HepG2 (cell line): ENCODE results near the gene PIEZO2. TPM values are rescaled to one million over a fixed set of nuclear protein-coding genes. Genes with fewer than 3 reads are reported as not detected.
A peak's percentile ranks its signal among the peaks of the same experiment; 100 is the strongest.

Experiments
- CAMTA2 ChIP-seq: sonication (generic); formaldehyde crosslinking; IDR thresholded peaks from 2 replicates; pipeline ENCODE4 v1.4.0; 2020; ENCODE audit warnings: mild to moderate bottlenecking, missing genetic modification reagents, borderline replicate concordance
- CC2D1A ChIP-seq: sonication (generic); formaldehyde crosslinking; IDR thresholded peaks from 2 replicates; pipeline ENCODE4 v1.8.1; 2023; ENCODE audit warnings: mild to moderate bottlenecking, missing genetic modification reagents
- CEBPB ChIP-seq: IDR thresholded peaks from 2 replicates; pipeline ENCODE4 v1.6.1; 2011; ENCODE audit warnings: low read depth, low read length, improper control_type of control experiment, borderline replicate concordance
- GABPB1 ChIP-seq: IDR thresholded peaks from 2 replicates; pipeline ENCODE4 v1.6.1; 2016; ENCODE audit warnings: mild to moderate bottlenecking, missing genetic modification reagents, moderate library complexity, missing compliant biosample characterization
- HES4 ChIP-seq: sonication (generic); formaldehyde crosslinking; IDR thresholded peaks from 2 replicates; pipeline ENCODE4 v1.9.0; 2021; ENCODE audit warnings: mild to moderate bottlenecking, missing genetic modification reagents, borderline replicate concordance
- JUNB ChIP-seq: sonication (generic); formaldehyde crosslinking; IDR thresholded peaks from 2 replicates; pipeline ENCODE4 v1.8.0; 2022; ENCODE audit warnings: missing genetic modification reagents, mild to moderate bottlenecking, borderline replicate concordance
- MTF2 ChIP-seq: sonication (generic); formaldehyde crosslinking; IDR thresholded peaks from 2 replicates; pipeline ENCODE4 v1.5.0; 2020; ENCODE audit warnings: missing genetic modification reagents, borderline replicate concordance
- MXI1 ChIP-seq: IDR thresholded peaks from 3 replicates; pipeline ENCODE4 v1.6.1; 2012; ENCODE audit warnings: low read depth, low read length, inconsistent platforms, borderline replicate concordance
- NR2F6 ChIP-seq, 2 experiments: IDR thresholded peaks; 2 replicates each; pipeline ENCODE4 v1.6.1; 2016; ENCODE audit warnings: antibody characterized with exemption in 1 of 2, mild to moderate bottlenecking in 1 of 2
- PAF1 ChIP-seq: IDR thresholded peaks from 2 replicates; pipeline ENCODE4 v1.6.1; 2016; ENCODE audit warnings: missing genetic modification reagents, missing compliant biosample characterization
- RXRB ChIP-seq: IDR thresholded peaks from 2 replicates; pipeline ENCODE4 v1.6.1; 2016; ENCODE audit warnings: borderline replicate concordance, missing genetic modification reagents, missing compliant biosample characterization
- SAP130 ChIP-seq: IDR thresholded peaks from 2 replicates; pipeline ENCODE4 v1.6.1; 2016; ENCODE audit warnings: low read depth
- SOX6 ChIP-seq, 2 experiments: fragments of 450-650 bp in 1 of 2; sonication (generic) in 1 of 2; formaldehyde crosslinking in 1 of 2; IDR thresholded peaks; 2 replicates each; pipeline versions ENCODE4 v1.4.0 to v1.6.1; 2017 to 2020; ENCODE audit warnings: antibody characterized with exemption in 1 of 2, mild to moderate bottlenecking in 1 of 2, missing genetic modification reagents in 1 of 2
- SRSF4 ChIP-seq: fragments of 200-400 bp; formaldehyde crosslinking; IDR thresholded peaks from one replicate; pipeline ENCODE4 v1.6.1; 2018; ENCODE audit warnings: mild to moderate bottlenecking, low read depth, low read length, moderate library complexity; ENCODE audit not compliant: poor library complexity, severe bottlenecking
- TAF1 ChIP-seq: sonication (generic); formaldehyde crosslinking; IDR thresholded peaks from 2 replicates; pipeline ENCODE4 v1.4.0; 2020; ENCODE audit warnings: missing genetic modification reagents
- TMF1 ChIP-seq: sonication (generic); formaldehyde crosslinking; IDR thresholded peaks from 2 replicates; pipeline ENCODE4 v1.8.1; 2022; ENCODE audit warnings: low read depth, missing genetic modification reagents
- ZNF441 ChIP-seq: sonication (generic); formaldehyde crosslinking; IDR thresholded peaks from 2 replicates; pipeline ENCODE4 v1.7.0; 2021; ENCODE audit warnings: missing genetic modification reagents, borderline replicate concordance
- ZNF468 ChIP-seq: sonication (generic); formaldehyde crosslinking; IDR thresholded peaks from 2 replicates; pipeline ENCODE4 v1.8.0; 2022; ENCODE audit warnings: mild to moderate bottlenecking, moderate library complexity, missing genetic modification reagents
- ZNF747 ChIP-seq: sonication (generic); formaldehyde crosslinking; IDR thresholded peaks from 2 replicates; pipeline ENCODE4 v1.8.1; 2023; ENCODE audit warnings: missing genetic modification reagents, mild to moderate bottlenecking, borderline replicate concordance
- ZNF816 ChIP-seq: sonication (generic); formaldehyde crosslinking; IDR thresholded peaks from 2 replicates; pipeline ENCODE4 v1.8.0; 2022; ENCODE audit warnings: missing genetic modification reagents, mild to moderate bottlenecking, borderline replicate concordance
- ZNF883 ChIP-seq: sonication (generic); formaldehyde crosslinking; IDR thresholded peaks from 2 replicates; pipeline ENCODE4 v1.5.1; 2020; ENCODE audit warnings: mild to moderate bottlenecking, missing genetic modification reagents; ENCODE audit errors: not compliant biosample characterization
- polyA plus RNA-seq, 8 experiments: library from polyadenylated mRNA; depleted of rRNA in 3 of 8; stranded (reverse) in 7 of 8; unstranded in 1 of 8; fragments of >200 nt; fragmentation: Illumina TruSeq in 4 of 8; extraction: Trizol in 4 of 8; gene quantifications; 2 replicates each; pipeline versions ENCODE4 v1.2.1 to v1.2.3, GENCODE V29; 2011 to 2016; ENCODE audit warnings: low read depth in 4 of 8, missing spikeins in 1 of 8, mixed read lengths in 1 of 8; ENCODE audit not compliant: insufficient read depth in 1 of 8
- total RNA-seq, 5 experiments: library from RNA; depleted of rRNA; stranded (reverse); fragments of >200 nt; fragmentation: Illumina TruSeq; extraction: Trizol; gene quantifications; 2 replicates each; pipeline ENCODE4 v1.2.3, GENCODE V29; 2016; ENCODE audit warnings: low read depth in 1 of 5
- TF ChIP-seq, protein P1 (sequence below): sonication (generic); formaldehyde crosslinking; IDR thresholded peaks from 2 replicates; pipeline ENCODE4 v1.8.1; 2023; ENCODE audit warnings: mild to moderate bottlenecking, missing genetic modification reagents
- TF ChIP-seq, protein P2 (sequence below), 2 experiments: IDR thresholded peaks; 2 replicates each; pipeline ENCODE4 v1.6.1; 2011 to 2012; ENCODE audit warnings: low read length in 2 of 2, borderline replicate concordance in 1 of 2, low read depth in 1 of 2, mild to moderate bottlenecking in 1 of 2, moderate library complexity in 1 of 2
- TF ChIP-seq, protein P3 (sequence below): sonication (generic); formaldehyde crosslinking; IDR thresholded peaks from 2 replicates; pipeline ENCODE4 v1.4.0; 2020; ENCODE audit warnings: missing genetic modification reagents
- TF ChIP-seq, protein P4 (sequence below): sonication (generic); formaldehyde crosslinking; IDR thresholded peaks from 2 replicates; pipeline ENCODE4 v1.5.0; 2020; ENCODE audit warnings: missing genetic modification reagents

PIEZO2 gene
- total and polyA plus RNA-seq, 2 of the 13 experiments (the other 11 are each of a cell fraction or from before 2014, with no cell fraction given), result 15.2 to 27.2 TPM

DNA sequence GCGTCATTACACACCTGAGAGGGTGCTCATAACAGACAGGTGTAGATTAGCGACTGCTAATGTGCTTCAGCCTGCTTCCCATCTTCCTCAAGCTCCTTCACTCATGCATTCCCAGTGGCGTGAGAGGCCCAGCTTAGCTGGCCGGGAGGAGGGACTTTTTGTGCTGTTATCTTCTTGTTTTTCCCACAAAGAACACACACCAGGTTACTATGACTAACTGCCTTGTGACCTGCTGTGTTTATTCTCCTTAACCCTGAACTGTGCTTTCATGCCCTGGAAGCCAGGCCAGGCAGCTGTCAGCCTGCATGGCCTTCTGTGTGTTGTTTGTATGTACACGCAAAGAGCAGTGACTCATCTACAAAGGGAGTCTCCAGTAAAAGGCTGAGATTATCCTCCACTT lies 143.8 kb downstream of the PIEZO2 start (continued):
- no peak for TF ChIP-seq CAMTA2
- no peak for TF ChIP-seq ZNF816 (CRISPR knock-in tag)
- TF ChIP-seq SOX6 (IDR thresholded peaks at IDR 0.05), result no peak
- peak; percentile 93 for TF ChIP-seq SOX6 (CRISPR knock-in tag; IDR thresholded peaks at IDR 0.05)
- TF ChIP-seq SAP130 (CRISPR knock-in tag), result peak; percentile 96
- no peak for TF ChIP-seq MTF2
- no peak for TF ChIP-seq CC2D1A (CRISPR knock-in tag)
- TF ChIP-seq ZNF747 (CRISPR knock-in tag), result peak; percentile 76; the same call in 1 of the 2 replicates
- TF ChIP-seq MXI1, result peak; percentile 86; the same call in 1 of the 3 replicates
- no peak for TF ChIP-seq PAF1
- no peak for TF ChIP-seq CEBPB
- peak; percentile 95 for TF ChIP-seq RXRB (CRISPR knock-in tag)
- TF ChIP-seq SRSF4, result no peak
- peak; percentile 74; the same call in 1 of the 2 replicates for TF ChIP-seq ZNF441 (CRISPR knock-in tag)
- TF ChIP-seq, protein P1, sequence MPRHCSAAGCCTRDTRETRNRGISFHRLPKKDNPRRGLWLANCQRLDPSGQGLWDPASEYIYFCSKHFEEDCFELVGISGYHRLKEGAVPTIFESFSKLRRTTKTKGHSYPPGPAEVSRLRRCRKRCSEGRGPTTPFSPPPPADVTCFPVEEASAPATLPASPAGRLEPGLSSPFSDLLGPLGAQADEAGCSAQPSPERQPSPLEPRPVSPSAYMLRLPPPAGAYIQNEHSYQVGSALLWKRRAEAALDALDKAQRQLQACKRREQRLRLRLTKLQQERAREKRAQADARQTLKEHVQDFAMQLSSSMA, result no peak
- TF ChIP-seq, protein P2, sequence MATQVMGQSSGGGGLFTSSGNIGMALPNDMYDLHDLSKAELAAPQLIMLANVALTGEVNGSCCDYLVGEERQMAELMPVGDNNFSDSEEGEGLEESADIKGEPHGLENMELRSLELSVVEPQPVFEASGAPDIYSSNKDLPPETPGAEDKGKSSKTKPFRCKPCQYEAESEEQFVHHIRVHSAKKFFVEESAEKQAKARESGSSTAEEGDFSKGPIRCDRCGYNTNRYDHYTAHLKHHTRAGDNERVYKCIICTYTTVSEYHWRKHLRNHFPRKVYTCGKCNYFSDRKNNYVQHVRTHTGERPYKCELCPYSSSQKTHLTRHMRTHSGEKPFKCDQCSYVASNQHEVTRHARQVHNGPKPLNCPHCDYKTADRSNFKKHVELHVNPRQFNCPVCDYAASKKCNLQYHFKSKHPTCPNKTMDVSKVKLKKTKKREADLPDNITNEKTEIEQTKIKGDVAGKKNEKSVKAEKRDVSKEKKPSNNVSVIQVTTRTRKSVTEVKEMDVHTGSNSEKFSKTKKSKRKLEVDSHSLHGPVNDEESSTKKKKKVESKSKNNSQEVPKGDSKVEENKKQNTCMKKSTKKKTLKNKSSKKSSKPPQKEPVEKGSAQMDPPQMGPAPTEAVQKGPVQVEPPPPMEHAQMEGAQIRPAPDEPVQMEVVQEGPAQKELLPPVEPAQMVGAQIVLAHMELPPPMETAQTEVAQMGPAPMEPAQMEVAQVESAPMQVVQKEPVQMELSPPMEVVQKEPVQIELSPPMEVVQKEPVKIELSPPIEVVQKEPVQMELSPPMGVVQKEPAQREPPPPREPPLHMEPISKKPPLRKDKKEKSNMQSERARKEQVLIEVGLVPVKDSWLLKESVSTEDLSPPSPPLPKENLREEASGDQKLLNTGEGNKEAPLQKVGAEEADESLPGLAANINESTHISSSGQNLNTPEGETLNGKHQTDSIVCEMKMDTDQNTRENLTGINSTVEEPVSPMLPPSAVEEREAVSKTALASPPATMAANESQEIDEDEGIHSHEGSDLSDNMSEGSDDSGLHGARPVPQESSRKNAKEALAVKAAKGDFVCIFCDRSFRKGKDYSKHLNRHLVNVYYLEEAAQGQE (IDR thresholded peaks at IDR 0.05; ENCODE audit: borderline replicate concordance in 1 of 2, low read depth in 1 of 2, low read length in 2 of 2), result peak in 1 of 2 experiments; percentile 46; a peak in 2 of 4 replicates
- TF ChIP-seq HES4 (CRISPR knock-in tag), result no peak
- TF ChIP-seq NR2F6 (IDR thresholded peaks at IDR 0.05), result peak; percentile 96
- peak; percentile 98 for TF ChIP-seq NR2F6 (CRISPR knock-in tag; IDR thresholded peaks at IDR 0.05)
- TF ChIP-seq TAF1 (CRISPR knock-in tag), result 0 out of 2 replicates have a peak, but pooled peaks have one; percentile 25
- TF ChIP-seq, protein P3, sequence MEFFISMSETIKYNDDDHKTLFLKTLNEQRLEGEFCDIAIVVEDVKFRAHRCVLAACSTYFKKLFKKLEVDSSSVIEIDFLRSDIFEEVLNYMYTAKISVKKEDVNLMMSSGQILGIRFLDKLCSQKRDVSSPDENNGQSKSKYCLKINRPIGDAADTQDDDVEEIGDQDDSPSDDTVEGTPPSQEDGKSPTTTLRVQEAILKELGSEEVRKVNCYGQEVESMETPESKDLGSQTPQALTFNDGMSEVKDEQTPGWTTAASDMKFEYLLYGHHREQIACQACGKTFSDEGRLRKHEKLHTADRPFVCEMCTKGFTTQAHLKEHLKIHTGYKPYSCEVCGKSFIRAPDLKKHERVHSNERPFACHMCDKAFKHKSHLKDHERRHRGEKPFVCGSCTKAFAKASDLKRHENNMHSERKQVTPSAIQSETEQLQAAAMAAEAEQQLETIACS (CRISPR knock-in tag), result no peak
- no peak for TF ChIP-seq TMF1
- TF ChIP-seq, protein P4, sequence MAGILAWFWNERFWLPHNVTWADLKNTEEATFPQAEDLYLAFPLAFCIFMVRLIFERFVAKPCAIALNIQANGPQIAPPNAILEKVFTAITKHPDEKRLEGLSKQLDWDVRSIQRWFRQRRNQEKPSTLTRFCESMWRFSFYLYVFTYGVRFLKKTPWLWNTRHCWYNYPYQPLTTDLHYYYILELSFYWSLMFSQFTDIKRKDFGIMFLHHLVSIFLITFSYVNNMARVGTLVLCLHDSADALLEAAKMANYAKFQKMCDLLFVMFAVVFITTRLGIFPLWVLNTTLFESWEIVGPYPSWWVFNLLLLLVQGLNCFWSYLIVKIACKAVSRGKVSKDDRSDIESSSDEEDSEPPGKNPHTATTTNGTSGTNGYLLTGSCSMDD (CRISPR knock-in tag), result no peak
- no peak; the same call in 1 of the 2 replicates for TF ChIP-seq GABPB1
- TF ChIP-seq ZNF468 (CRISPR knock-in tag), result no peak
- TF ChIP-seq ZNF883 (CRISPR knock-in tag), result no peak
- TF ChIP-seq JUNB (CRISPR knock-in tag), result peak; percentile 97
